HG03135 (cell line): ENCODE data around the gene RBMS3.
"Not testable (repeated sequence)": the region's sequence is repeated elsewhere in the genome, so short reads cannot be mapped to it uniquely, and the experiment has no call there.

Experiments used
- ATAC-seq: cut with Tn5 transposase; IDR thresholded peaks from one replicate; pipeline ENCODE4 v1.9.1; 2021; ENCODE audit warnings: mild to moderate bottlenecking, moderate library complexity; ENCODE audit not compliant: unreplicated experiment

The RBMS3 gene

DNA sequence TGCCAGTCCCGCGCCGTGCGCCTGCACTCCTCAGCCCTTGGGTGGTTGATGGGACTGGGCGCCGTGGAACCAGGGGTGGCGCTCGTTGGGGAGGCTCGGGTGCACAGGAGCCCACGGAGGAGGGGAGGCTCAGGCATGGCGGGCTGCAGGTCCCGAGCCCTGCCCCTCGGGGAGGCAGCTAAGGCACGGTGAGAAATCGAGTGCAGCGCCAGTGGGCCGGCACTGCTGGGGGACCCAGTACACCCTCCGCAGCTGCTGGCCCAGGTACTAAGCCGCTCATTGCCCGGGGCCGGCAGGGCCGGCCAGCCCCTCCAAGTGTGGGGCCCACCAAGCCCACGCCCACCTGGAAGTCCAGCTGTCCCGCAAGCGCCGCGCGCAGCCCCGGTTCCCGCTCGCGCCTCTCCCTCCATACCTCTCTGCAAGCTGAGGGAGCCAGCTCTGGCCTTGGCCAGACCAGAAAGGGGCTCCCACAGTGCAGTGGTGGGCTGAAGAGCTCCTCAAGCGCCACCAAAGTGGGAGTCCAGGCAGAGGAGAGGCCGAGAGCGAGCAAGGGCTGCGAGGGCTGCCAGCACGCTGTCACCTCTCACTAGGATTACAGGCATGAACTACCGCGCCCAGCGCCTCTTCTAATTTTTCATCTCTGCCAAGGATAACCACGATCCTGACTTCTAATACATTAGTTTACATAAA, 192.8 kb downstream of the RBMS3 start:
- not testable (repeated sequence) for ATAC-seq

DNA sequence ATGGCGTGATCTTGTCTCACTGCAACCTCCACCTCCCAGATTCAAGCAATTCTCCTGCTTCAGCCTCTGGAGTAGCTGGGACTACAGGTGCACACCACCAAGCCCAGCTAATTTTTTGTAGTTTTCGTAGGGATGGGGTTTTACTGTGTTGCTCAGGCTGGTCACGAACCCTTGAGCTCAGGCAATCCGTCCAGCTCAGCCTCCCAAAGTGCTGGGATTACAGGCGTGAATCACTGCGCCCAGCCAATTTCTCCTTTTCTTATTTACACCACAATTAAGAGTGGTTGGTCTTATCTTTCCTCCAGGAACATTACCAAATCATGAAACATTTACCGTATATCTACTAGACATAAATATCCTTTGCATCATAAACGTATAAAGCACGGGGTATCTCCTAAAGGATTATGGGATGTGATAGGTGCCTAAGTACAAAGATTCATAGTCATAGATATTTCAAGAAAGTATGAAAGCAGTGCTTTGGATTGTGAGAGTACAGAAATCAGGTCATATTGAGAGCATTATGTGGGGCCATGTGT, 194.5 kb downstream of the RBMS3 start:
- ATAC-seq: no peak

DNA sequence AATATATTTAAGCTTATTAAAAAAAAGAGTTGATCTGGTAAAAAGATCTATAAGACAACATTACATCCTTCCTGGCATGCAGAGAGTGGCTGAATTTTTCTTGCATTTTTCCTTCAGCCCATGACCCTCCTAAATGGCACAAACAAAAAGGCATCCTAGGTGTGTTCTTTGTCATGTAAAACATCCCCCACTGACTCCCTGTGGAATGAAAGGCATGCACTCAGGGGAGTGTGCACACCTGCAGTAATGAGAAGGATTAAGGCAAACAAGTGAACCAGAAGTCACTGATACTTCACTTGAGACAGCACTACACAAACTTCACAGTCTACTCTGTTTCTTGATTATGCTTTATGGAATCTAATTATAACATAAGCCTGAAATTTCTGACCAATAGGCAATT, 195.0 kb downstream of the RBMS3 start:
- no peak for ATAC-seq

DNA sequence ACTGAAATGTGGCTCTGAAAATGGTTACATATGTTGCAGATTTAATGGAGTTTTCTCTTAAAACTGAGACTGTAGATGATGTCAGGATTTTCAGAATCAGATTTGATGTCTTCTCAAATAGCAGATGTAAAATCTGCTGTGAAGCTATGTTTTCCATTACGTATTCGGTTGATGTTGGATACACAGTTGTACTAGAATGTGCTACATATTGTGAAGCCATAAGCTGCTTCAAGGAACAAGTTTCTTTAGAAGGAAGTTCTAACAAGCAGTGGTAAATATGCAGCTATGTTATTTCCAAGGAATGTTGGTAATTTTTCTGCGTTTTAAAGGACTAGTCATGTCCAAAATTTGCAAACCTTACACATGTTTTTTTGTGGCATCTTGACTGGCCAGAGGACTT, 197.7 kb downstream of the RBMS3 start:
- no peak for ATAC-seq

DNA sequence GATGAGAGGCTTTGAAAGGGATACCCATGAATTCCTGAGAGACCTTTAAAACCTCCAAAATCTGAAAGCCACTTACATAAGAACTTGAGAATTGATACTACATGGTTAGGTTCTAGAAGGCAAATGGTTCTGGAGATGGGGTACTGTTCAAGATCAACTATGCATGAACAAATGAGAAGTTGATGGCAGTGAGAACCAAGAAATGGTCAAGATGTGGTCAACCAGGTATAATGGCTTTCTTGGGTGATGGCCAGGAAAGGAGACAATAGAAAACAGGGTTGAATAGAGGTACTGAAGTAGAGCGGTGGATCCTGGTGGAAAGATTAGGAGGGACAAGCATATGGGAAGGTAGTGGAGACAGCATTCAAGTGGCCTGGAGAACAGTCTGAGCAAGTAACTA, 200.4 kb downstream of the RBMS3 start:
- no peak for ATAC-seq

DNA sequence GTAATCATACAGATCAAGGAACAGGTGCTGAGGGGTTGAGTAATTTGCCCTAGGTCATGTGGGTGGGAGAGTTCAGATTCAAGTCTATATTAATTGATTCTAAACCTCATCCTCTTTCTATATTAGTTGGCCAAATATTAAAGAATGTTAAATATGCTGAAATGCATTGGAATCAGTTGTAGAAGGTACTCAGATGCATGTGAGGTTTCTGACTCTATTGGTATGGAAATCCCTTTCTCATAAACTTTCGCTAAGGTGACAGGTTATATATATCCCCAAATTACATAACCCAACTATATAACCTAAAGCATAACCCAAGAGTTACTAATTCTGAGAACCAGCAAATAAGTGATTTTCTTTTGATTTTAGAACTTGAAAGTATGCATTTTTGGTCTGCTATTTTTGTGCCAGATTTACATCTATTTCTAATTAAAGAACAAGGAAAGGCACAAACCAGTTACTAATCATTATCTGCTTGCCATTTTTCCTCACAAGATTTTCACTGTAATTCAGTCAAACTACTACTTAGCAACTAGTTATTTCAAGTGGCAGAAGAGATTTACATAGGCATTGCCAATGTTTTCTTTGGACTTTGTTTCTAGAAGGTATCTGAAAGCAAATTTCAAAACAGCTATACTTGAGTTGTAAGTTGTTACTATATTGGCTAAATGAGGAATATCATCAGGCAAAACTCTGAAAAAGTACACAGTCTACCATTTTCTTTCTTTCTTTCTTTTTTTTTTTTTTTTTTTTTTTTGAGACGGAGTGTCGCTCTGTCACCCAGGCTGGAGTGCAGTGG, 201.3 kb downstream of the RBMS3 start:
- ATAC-seq: no peak

DNA sequence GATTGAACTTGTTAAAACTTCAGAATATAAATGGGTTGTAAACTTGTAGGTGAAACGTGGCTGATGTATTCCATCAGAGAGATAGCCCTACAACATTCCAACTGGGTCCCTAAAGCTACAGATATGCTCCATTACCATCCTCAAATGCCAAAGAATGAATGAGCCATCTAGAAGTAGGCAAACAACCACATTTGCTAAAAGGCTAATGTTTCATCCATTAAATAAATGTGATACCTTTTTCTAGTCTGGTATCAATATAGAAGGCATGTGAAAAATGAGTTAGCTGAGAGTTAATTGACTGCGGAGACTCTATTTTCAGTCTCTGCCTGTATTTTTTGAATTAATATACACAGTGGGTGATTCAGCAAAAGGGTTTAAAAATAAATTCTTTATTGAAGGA, 203.8 kb downstream of the RBMS3 start:
- ATAC-seq: no peak

DNA sequence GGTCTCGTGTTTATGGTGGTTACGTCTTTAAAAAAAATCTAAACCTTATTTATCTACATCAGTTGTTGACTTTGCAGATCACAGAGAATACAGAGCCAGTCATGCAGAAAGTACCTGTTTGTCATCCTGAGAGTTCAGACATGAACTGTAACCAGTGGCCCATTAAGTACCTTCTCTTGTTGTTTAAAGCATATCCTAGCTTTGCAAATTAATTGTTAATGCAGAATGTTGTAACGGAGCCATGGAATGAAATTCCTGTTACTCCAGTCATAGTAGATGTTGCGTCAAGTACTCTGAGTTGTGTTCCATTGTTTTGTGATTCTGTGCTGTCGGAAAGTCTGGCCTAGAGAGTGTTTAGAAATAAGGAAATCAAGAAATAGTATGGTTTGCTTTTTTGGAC, 205.2 kb downstream of the RBMS3 start:
- no peak for ATAC-seq

DNA sequence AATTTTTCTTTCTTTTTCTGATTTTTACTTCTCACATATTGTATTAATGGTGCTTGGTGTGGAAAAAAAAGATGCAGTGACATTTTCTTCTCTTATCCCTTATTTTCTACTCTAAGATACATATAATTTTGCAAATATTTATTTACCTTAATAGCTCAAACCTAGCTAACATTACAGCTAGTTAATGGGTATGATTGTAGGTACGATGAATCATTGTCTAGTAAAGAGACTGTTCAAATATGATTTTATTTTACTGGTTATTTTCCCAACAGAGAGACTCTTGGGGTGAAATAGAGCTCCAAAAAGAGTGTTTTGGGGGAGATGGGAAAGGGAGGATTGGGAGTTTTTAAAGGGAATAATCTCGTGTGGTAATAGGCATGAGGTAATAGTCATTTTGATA, 206.0 kb downstream of the RBMS3 start:
- ATAC-seq: no peak

DNA sequence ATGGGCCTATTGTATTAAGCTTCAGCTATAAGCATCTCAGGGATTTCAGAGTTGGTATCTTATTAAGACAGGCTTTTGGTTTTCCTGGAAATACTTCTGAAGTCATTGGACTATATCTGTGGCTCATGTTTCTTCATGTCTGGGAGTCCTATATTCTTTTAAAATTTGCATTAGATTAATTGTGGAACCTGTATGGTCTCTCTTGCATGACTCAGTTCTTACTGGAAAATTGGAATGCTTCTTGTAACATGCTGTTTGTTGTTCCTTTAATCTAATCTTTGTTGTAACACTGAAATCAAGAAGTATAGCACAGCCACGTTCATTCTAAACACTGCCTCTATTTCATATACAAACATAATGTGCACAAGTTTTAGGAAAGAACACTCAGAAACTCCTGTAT, 208.1 kb downstream of the RBMS3 start:
- ATAC-seq: no peak

DNA sequence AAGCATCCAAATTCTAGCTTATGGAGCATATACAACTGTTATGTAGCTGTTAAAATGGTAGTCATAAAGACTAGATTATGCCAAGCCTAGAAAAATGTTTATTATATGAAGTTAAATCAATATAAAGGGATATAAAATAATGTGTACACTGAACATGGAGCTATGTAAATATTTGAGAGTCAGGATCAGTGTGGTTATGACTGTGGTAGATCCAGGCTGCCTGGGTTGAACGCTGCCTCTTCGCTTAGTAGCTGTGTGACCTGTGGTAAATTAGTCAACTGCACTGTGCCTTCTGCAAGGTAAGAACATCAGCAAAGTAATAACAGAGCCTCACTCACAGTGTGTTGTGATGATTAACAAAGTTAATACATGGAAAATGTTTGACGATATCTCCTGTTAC, 212.2 kb downstream of the RBMS3 start:
- ATAC-seq: no peak

DNA sequence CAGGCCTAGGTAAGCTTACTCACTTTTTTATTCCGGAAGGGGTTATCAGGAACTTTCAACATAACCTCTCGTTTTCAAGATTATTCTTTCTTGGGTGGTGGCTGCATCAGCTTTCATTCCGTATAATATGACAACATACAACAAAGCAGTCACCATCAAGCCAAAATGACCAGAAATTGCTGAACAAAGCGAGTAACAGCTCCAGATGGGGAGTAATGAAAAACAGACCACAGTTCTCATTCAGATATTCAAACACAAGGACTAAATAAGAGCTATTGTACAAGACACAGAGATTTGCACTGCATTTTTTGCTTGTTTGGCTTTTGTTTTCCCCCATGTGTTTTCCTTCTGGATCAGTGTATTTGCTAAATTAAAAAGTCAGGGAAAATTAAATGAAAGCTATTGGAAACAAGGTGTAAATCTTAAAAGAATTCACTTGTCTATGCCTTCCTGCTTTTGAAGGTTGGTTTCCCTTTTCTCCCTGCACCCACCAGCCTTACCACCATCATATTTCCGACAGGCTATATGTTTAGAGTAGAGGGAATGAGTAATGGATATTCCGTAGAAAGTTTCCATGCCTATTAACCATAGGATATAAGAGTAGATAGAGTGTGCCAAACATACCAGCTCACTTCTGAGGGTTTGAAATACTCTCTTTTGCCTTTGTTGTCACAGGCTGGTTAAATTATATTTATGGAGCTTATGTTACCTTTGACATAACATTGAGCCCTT, 213.6 kb downstream of the RBMS3 start:
- ATAC-seq: no peak

DNA sequence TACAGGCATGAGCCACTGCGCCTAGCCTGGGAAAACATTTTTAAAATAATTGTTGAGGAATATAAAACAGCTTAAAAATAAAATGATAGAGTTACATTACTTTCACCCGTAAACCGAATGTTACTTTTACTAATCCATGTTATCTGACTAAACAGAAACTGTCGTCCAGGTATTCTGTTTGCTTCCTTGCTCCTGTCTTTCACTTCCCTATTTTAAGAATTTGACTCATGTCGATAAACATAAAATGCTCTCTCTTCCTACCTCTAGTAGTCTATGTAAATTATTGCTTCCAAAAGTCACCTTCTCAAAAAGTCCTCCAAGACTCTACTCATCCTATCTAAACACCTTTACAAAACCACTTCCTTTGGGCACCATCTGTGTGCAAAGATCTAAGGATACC, 216.4 kb downstream of the RBMS3 start:
- ATAC-seq: no peak

DNA sequence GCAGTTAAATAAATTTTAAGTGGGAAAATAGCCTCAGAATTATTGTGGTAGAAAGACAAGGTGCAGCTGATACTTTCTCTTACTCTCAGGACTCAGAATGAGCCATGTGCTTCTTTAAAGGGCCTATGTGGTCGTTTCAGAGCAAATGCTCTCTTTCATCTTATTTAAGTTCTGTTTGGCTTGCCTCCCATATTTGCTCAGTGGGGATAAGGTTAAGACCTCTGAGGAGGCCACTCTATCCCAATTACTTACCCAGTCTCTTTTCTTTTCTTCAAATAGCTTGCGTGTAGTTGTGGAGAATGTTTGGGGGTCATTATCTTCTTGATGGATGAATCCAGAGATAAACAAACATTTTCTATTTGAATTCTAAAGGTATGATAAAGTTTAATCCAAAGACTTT, 221.9 kb downstream of the RBMS3 start:
- no peak for ATAC-seq

DNA sequence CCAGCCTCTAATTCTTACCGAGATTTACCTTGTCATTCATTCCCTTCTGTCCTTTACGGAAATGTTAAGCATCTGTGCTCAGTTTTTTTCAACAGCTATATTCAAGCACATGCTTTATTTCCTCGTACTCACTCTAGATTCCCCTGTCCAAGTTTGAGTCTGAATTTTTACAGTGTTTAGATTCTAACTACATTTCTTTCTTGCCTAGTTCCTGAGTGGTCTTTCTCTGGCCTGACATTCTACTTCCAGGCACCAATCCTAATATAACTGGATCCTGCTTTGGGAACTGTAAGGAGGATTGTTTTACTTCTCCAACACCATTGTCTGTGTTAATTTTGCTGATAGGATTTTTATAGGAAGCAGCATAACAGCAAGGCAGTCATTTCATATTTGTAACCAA, 222.4 kb downstream of the RBMS3 start:
- no peak for ATAC-seq

DNA sequence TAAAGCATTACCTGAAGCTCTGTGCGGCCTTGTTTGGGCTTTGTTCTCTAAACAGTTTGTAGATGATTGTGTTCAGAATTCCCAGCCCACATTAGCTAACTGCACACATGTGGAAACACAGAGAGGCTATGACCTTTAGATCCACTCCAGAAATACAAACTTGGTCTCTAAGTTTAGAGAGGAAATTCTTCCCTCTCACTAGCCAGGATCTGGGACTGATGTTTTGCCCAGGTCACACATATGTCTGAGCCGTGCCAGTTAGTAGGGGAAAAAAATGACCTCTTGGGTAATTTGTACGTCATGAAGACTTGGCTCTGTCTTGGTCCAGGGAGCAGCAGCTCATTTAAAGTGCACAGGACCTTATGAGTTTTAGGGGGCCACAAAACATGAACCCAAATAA, 223.1 kb downstream of the RBMS3 start:
- ATAC-seq: no peak

DNA sequence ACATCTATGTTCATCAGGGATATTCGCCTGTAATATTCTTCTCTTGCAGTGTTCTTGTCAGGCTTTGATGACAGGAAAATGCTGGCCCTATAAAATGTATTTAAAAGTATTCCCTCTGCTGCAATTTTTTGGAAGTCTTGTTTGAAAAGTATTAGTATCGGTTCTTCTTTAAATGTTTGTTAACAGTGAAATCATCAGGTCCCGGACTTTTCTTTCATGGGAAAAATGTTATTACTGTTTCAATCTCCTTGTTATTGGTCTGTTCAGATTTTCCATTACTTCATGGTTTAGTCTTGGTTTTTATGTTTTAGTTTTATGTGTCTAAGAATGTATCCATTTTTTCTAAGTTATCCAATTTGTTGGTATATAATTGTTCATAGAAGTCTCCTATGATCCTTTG, 225.6 kb downstream of the RBMS3 start:
- ATAC-seq: no peak

DNA sequence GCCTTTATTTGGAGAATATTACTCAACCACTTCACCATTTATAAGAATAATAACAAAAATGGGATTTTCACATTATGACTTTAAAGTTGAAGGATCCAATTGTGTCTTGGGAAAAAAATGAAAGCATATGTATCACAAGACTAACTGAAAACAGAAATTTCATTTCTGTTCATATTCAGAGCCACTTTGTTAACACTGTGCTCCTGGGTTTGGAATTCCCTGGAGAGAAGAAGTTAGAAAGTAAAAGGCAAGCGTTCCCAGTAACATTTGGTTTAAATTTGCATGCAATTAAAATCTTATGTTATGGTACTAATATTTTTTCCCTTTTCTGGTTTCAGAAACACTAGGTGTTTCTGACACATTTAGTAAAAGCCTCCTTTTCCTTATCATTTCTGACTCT, 230.8 kb downstream of the RBMS3 start:
- no peak for ATAC-seq

DNA sequence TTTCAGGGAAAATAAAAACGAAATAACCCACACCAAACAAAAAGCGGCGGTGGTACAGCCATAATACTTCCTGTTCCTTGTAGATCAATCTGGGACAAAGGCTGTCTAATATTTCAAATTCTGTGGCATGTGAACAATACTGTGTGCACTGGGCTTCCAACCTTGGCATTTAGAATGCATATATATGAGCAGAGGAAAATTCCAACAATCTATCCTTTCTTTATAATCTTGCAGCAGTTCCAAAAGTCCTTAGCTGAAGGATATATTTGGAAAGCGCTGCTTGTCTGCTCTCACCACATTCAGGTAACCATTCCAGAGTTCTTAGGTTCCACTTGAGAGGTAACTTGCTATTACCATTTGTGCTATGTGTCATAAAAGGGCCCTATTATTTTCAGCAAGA, 231.8 kb downstream of the RBMS3 start:
- ATAC-seq: no peak

DNA sequence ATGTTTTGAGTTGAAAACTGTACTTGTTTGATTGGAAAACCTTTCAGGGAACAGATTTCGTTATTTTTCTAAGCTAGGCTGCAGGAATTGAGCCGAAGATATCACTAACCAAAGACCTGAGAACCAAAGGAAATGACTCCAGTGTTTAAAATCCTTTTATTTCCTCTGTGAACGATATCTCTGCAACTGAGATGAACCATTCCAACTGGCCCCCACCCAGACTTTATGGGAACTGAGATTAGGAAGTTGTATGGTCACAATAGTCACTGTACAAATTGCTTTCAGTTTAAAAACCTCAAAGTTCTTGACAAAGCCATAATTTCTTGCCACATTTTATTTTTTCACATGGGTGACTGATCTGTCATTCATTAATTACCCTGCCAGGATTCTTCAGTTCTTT, 232.4 kb downstream of the RBMS3 start:
- ATAC-seq: no peak

DNA sequence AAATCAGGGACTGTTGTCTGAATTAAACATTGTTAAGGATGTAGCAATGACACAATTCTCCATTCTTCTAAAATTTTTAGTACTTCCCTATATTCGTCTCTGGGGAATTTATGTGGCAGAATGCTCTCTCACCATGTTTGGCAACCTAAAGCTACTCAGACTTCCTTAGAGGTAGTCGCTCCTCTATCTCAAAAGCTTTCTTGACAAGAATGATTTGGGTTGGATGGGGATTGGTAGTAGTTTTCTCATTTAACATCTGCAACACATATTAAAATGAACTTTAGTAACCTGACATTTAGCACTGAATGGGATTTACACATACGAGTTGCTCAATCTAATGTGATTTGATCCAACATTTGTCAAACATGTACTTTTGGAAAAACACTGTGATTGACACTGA, 233.3 kb downstream of the RBMS3 start:
- ATAC-seq: no peak

DNA sequence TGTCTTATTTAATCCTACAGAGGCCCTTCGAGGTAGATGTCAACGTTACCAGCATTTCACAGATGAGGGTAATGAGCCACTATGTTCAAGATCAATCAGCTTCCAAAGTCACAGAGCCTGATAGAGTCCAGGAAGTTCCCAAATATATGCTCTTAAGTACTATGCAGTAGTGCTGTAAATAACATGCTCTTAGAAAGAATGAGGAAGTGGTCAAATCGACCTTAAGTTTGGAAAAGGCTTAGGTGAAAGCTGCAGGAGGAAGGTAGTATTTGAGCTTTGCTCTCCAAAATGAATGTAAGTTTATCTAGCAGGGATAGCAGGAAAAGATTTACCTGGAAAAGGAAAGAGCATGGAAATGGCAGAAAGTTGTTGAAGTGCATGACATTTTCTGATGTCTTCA, 234.0 kb downstream of the RBMS3 start:
- ATAC-seq: no peak
